ENCODE results near the gene ZNF492. TPM values are rescaled to one million over a fixed set of nuclear protein-coding genes. Genes with fewer than 3 reads are reported as not detected.

ZNF492 gene
- total RNA-seq, 4 donors from 2014 or later, result 0.20 to 0.27 TPM; not detected in 2

DNA sequence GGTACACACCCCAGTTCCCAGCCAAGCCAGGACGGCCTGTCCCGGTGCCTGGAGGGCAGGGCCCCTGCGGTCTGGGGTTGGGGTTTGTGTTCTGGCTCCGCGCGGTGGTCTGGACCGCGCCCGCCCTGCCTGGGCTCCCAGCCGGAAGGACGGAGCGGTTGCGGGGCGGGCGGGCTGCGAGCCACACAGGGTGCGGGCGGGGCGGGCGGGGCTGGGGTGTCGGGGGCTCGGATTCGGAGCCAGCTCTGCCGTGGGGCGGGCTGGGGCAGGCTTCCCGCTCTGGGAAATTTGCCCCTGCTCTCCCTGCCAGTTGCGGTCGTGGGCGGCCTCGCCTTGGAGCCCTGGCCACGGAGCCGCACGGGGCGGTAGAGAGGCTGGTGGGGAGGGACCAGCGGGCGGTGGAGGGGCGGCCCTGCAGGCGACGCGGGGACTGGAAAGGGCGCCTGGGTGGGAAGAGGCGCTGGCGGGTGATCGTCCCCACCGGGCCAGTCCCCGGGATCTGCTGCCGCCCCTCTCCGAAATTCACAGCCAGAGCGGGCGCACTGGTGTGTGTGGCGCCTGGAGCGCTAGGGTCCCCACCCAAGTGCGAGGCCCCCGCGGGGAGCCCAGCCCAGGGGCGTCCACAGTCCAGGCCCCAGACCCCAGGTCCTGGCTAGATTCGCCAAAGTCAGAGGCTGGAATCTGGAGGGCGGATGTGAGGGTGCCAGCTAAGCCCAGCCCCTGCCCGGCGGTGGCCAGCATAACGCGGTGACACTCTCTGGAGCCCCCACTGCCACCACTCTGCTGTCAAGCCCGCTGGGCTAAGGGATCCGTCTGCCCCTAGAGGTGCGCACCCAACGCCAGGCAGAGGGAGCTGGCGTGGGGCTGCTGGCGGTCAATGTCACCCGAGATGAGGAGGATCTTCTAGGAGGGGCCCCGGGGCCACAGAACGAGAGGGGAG is 11.0 kb upstream of the ZNF492 start:
- no peaks in the 10 kb centered on the region for H3K36me3 ChIP-seq
- WGBS, 2 donors (ENCODE audit: low coverage in 1 of 2), result 35% methylated on average over 48 of the region's 71 CpGs; no CpG with 5 or more reads in 1 of the 2 donors
- H3K9me3 ChIP-seq, result peaks cover 0 to 5% of the 10 kb centered on the region in 2 donors
- no peaks in the 10 kb centered on the region for H3K4me1 ChIP-seq
- H3K27me3 ChIP-seq, result peaks cover 13% of the 10 kb centered on the region
- TF ChIP-seq POLR2AphosphoS5 (IDR thresholded peaks at IDR 0.05) (no peak), POLR2A (IDR thresholded peaks at IDR 0.05) (no peak), EP300 (IDR thresholded peaks at IDR 0.05; ENCODE audit: low read depth) (no peak)
- TF ChIP-seq, protein P1, sequence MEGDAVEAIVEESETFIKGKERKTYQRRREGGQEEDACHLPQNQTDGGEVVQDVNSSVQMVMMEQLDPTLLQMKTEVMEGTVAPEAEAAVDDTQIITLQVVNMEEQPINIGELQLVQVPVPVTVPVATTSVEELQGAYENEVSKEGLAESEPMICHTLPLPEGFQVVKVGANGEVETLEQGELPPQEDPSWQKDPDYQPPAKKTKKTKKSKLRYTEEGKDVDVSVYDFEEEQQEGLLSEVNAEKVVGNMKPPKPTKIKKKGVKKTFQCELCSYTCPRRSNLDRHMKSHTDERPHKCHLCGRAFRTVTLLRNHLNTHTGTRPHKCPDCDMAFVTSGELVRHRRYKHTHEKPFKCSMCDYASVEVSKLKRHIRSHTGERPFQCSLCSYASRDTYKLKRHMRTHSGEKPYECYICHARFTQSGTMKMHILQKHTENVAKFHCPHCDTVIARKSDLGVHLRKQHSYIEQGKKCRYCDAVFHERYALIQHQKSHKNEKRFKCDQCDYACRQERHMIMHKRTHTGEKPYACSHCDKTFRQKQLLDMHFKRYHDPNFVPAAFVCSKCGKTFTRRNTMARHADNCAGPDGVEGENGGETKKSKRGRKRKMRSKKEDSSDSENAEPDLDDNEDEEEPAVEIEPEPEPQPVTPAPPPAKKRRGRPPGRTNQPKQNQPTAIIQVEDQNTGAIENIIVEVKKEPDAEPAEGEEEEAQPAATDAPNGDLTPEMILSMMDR (IDR thresholded peaks at IDR 0.05), result peak in 1 of 5 experiments; percentile 20
- in situ Hi-C loops (cut with MboI; ENCODE audit: low pct_ligation_motif_present in 1 of 4, low pct_unique_long_range_greater_than_20kb in 1 of 4, low sequenced_read_pairs in 3 of 4), result no loop called here
- intact Hi-C loops (cut with DNase I; ENCODE audit: low total_unique reads), result no loop called here
- H3K27ac ChIP-seq, result no peak overlapping the region
- no peak for DNase-seq
- peak overlapping the region in 2 of 4 donors; percentile 20 to 28 for H3K4me3 ChIP-seq

DNA sequence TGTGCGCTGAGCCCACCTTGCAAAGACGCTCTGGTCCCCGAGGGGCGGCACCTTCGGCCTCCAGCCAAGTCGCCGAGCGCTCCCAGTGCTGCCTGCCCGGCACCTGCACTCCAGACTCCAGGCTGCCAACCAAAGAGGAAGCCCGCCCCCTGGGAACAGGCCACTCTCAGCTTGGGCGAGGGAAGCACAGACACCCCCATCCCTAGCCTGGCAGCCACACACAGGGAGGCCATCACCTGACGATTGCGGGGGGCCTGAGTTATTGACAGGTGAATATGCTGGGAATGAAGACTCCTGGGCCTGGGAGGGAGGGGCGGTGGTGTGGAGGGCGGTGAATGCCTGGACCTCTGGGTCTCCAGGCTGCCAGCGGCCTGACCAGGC is 10.3 kb upstream of the ZNF492 start:
- intact Hi-C loops (cut with DNase I; ENCODE audit: low total_unique reads) (no loop called here), in situ Hi-C loops (cut with MboI; ENCODE audit: low pct_ligation_motif_present in 1 of 4, low pct_unique_long_range_greater_than_20kb in 1 of 4, low sequenced_read_pairs in 3 of 4) (no loop called here)
- TF ChIP-seq POLR2A (IDR thresholded peaks at IDR 0.05) (no peak), POLR2AphosphoS5 (IDR thresholded peaks at IDR 0.05) (no peak), EP300 (IDR thresholded peaks at IDR 0.05; ENCODE audit: low read depth) (no peak)
- TF ChIP-seq, protein P1 (IDR thresholded peaks at IDR 0.05), result no peak
- DNase-seq, result no peak
- H3K4me3 ChIP-seq, result no peak overlapping the region
- no peaks in the 10 kb centered on the region for H3K4me1 ChIP-seq
- WGBS, 2 donors (ENCODE audit: low coverage in 1 of 2), result 91% methylated on average over 6 of the region's 16 CpGs; no CpG with 5 or more reads in 1 of the 2 donors
- no peak overlapping the region for H3K27ac ChIP-seq
- H3K9me3 ChIP-seq, result peaks cover 0 to 5% of the 10 kb centered on the region in 2 donors
- peaks cover 13% of the 10 kb centered on the region for H3K27me3 ChIP-seq
- H3K36me3 ChIP-seq, result no peaks in the 10 kb centered on the region

DNA sequence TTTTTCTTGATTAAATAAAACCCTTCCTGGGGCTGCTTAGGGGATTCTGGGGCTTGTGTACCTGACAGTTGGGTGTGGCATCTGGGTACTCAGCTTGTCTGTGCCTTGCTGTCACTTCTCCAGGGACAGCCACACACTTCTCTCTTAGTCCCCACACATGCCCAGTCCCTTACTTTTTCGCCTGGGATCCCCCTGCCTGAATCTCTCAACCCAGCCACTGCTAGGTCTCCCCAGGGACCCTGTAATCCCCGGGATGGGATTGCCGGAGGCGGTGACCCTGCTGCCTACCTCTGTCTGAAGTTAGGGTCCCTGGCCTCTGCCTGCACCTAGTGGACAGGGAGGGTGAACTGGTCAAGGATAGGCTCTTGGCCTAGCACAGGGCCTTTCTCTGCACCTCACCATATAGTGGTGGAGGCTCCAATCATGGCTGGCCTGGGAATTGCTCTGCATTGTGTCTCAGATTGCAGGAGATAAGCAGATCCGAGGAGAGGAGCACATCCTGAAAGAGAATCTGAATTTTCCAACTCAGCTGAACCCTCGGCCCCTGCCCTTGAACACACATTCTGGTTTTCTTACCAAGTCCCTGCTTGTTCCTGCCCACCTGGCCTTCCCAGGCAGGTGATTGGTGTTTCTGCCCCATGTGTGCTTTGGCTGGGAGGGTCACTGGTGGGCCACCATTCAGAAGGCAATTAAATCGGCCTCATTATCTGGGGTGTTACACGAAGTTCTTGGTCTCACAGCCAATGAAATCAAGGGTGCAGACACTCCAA is 8.7 kb upstream of the ZNF492 start:
- no peak overlapping the region for H3K4me3 ChIP-seq
- H3K4me1 ChIP-seq, result no peaks in the 10 kb centered on the region
- peaks cover 0 to 5% of the 10 kb centered on the region in 2 donors for H3K9me3 ChIP-seq
- no peak overlapping the region for H3K27ac ChIP-seq
- TF ChIP-seq POLR2A (IDR thresholded peaks at IDR 0.05), result no peak
- TF ChIP-seq EP300 (IDR thresholded peaks at IDR 0.05; ENCODE audit: low read depth), result no peak
- TF ChIP-seq, protein P1 (IDR thresholded peaks at IDR 0.05), result no peak
- TF ChIP-seq POLR2AphosphoS5 (IDR thresholded peaks at IDR 0.05), result no peak
- H3K27me3 ChIP-seq, result peaks cover 13% of the 10 kb centered on the region
- H3K36me3 ChIP-seq, result no peaks in the 10 kb centered on the region
- in situ Hi-C loops (cut with MboI; ENCODE audit: low pct_ligation_motif_present in 1 of 4, low pct_unique_long_range_greater_than_20kb in 1 of 4, low sequenced_read_pairs in 3 of 4), result no loop called here
- 74% methylated on average over 8 of the region's 8 CpGs; no CpG with 5 or more reads in 1 of the 2 donors for WGBS, 2 donors (ENCODE audit: low coverage in 1 of 2)
- no peak for DNase-seq
- intact Hi-C loops (cut with DNase I; ENCODE audit: low total_unique reads), result no loop called here

DNA sequence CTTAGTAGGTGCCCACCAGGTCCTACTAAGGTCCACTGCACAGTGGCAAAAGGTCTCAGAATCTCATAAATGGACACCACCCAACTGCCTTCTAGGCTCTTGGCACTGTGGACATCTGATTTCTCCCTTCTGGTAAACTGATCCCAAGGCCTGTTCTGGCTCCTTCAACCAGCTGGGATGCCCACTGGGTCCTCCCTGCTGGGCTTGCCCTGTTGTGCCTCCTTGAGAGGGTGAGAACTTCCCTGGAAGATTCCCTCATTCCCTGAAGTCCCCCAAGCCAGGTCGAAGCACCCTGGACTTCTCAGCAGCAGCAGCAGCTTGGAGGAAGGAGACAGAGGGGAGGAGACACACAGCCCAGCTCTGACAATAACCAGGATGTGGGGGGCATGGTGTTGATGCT is 6.6 kb upstream of the ZNF492 start:
- no peak overlapping the region for H3K4me3 ChIP-seq
- no peaks in the 10 kb centered on the region for H3K4me1 ChIP-seq
- H3K27ac ChIP-seq, result no peak overlapping the region
- 75% methylated on average over 1 of the region's 1 CpG; no CpG with 5 or more reads in 1 of the 2 donors for WGBS, 2 donors (ENCODE audit: low coverage in 1 of 2)
- H3K27me3 ChIP-seq, result peaks cover 13% of the 10 kb centered on the region
- no peak for DNase-seq
- H3K9me3 ChIP-seq, result no peaks in the 10 kb centered on the region
- TF ChIP-seq, protein P1 (IDR thresholded peaks at IDR 0.05), result no peak
- TF ChIP-seq POLR2AphosphoS5 (IDR thresholded peaks at IDR 0.05) (no peak), EP300 (IDR thresholded peaks at IDR 0.05; ENCODE audit: low read depth) (no peak), POLR2A (IDR thresholded peaks at IDR 0.05) (no peak)
- H3K36me3 ChIP-seq, result no peaks in the 10 kb centered on the region
- intact Hi-C loops (cut with DNase I; ENCODE audit: low total_unique reads), result no loop called here
- in situ Hi-C loops (cut with MboI; ENCODE audit: low pct_ligation_motif_present in 1 of 4, low pct_unique_long_range_greater_than_20kb in 1 of 4, low sequenced_read_pairs in 3 of 4), result no loop called here

Data from transverse colon (tissue), 4 donors.